IPS-18c (cell line): ENCODE data around the gene ADAMTS4.

ENCODE experiments used
- H3K4me3 ChIP-seq: 2 replicates; pipeline ENCODE4 v1.7.0; 2013; ENCODE audit warnings: low read depth, mild to moderate bottlenecking, low read length, moderate library complexity; ENCODE audit not compliant: insufficient read depth
- H3K9me3 ChIP-seq: one replicate; pipeline ENCODE4 v1.6.1; 2013; ENCODE audit warnings: mild to moderate bottlenecking, low read length, moderate library complexity; ENCODE audit not compliant: control insufficient read depth, insufficient read depth

ADAMTS4 gene

GRCh38 chr1:161140755-161141400 lies 58.0 kb downstream of the ADAMTS4 start:
- Histone ChIP-seq H3K9me3 (no peaks in the 10 kb centered on the region), H3K4me3 (no peak overlapping the region)

GRCh38 chr1:161139766-161140165 lies 59.1 kb downstream of the ADAMTS4 start:
- H3K4me3 ChIP-seq: no peak overlapping the region
- no peaks in the 10 kb centered on the region for H3K9me3 ChIP-seq

DNA sequence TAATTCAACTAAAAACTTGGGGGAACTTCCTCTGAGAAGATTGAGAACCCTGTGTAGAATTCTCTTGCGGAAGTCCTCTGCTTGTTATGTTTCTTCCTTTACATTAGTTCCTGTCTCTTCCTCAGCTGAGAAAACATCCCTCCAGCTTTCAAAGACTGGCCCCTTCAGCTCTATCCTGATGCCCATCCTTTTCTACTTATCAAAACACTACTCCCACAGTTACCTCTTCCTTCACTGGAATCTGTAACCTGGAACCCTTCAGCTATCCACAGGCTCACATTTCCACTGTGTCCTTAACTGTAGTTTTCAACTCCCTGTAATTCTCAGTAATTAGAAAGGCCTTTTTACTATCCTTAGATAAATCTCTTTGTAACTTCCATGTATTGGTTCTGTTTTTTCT lies 60.4 kb downstream of the ADAMTS4 start:
- Histone ChIP-seq H3K9me3 (no peaks in the 10 kb centered on the region), H3K4me3 (no peak overlapping the region)

- no peak overlapping the region for H3K4me3 ChIP-seq
- H3K9me3 ChIP-seq: no peaks in the 10 kb centered on the region
Observed at GRCh38 chr1:161137881-161138280, 61.0 kb downstream of the ADAMTS4 start.
